Vagina (tissue), 2 donors: ENCODE results near the gene ARHGEF39.
"Not testable (repeated sequence)": the region's sequence is repeated elsewhere in the genome, so short reads cannot be mapped to it uniquely, and the experiment has no call there.

Experiments
- CTCF ChIP-seq, 3 experiments: fragments of 450-650 bp in 2 of 3; fragments of 200-600 bp in 1 of 3; sonication (generic) in 1 of 3; IDR thresholded peaks; one replicate each; pipeline ENCODE4 v1.5.1; 2017 to 2019; ENCODE audit warnings: antibody characterized with exemption in 3 of 3, mild to moderate bottlenecking in 2 of 3, moderate library complexity in 2 of 3
- POLR2AphosphoS5 ChIP-seq, 2 donors: sonication (generic); formaldehyde crosslinking; IDR thresholded peaks; one replicate each; pipeline ENCODE4 v1.9.0; 2017; ENCODE audit warnings: antibody characterized with exemption in 2 of 2, mild to moderate bottlenecking in 2 of 2, low read depth in 1 of 2; ENCODE audit not compliant: insufficient read depth in 1 of 2

DNA sequence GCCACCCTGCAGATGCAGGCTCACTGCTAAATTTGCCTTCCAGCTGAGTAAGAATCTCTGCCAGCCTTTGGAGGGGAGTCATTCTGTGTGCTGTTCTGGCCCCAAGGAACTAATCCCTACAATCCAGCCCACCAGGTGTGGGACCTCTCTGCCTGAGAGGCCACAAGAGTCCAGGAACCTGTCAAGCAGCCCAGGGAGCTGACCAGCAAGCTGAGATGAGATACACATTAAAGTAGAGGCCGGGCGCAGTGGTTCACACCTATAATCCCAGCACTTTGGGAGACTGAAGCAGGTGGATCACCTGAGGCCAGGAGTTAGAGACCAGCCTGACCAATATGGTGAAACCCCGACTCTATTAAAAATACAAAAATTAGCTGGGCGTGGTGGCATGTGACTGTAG lies 52.9 kb downstream of the ARHGEF39 start:
- not testable (repeated sequence) for TF ChIP-seq POLR2AphosphoS5 (IDR thresholded peaks at IDR 0.05; ENCODE audit: insufficient read depth in 1 of 2, low read depth in 1 of 2); CTCF (IDR thresholded peaks at IDR 0.05)
